Activated T-cell treated with anti-CD3 and anti-CD28 coated beads, Interleukin-2, amount 50 U/mL, for 72 hours (primary cell): ENCODE measurements around the gene FAM9C. TPM values are rescaled to one million over a fixed set of nuclear protein-coding genes. Genes with fewer than 3 reads are reported as not detected.
A peak's percentile ranks its signal among the peaks of the same experiment; 100 is the strongest.

Experiments
- ATAC-seq, 2 donors: fragments of 150-1000 bp; cut with Tn5 transposase; replicated peaks in 1 of 2; 2 replicates each; pipeline ENCODE4 v1.10.0; 2021; ENCODE audit warnings: moderate library complexity in 2 of 2, mild to moderate bottlenecking in 1 of 2
- DNase-seq, 2 donors: peaks; one replicate each; pipeline ENCODE4 v3.0.0; 2021 to 2022; ENCODE audit warnings: mixed read lengths in 1 of 2
- H3K27ac Mint-ChIP-seq: one replicate; pipeline ENCODE4 v1.8.0; 2022; ENCODE audit warnings: mild to moderate bottlenecking, moderate library complexity, mixed read lengths
- H3K27me3 Mint-ChIP-seq: one replicate; pipeline ENCODE4 v1.8.0; 2022; ENCODE audit warnings: low read depth, mixed read lengths
- H3K36me3 Mint-ChIP-seq, 2 donors: one replicate each; pipeline ENCODE4 v1.8.0; 2022; ENCODE audit warnings: mixed read lengths in 2 of 2, mild to moderate bottlenecking in 1 of 2; ENCODE audit not compliant: insufficient read depth in 2 of 2
- H3K4me1 Mint-ChIP-seq: one replicate; pipeline ENCODE4 v1.8.0; 2022; ENCODE audit warnings: low read depth, mixed read lengths
- H3K4me3 Mint-ChIP-seq, 2 donors: one replicate each; pipeline ENCODE4 v1.8.0; 2022; ENCODE audit warnings: mild to moderate bottlenecking in 2 of 2, mixed read lengths in 2 of 2, moderate library complexity in 2 of 2
- H3K9me3 Mint-ChIP-seq, 2 donors: one replicate each; pipeline ENCODE4 v1.8.0; 2022; ENCODE audit warnings: mixed read lengths in 2 of 2
- total RNA-seq, 2 donors: library from RNA; stranded (reverse); gene quantifications; one replicate each; pipeline ENCODE4 v1.2.3, GENCODE V29; 2022

Gene FAM9C
- total RNA-seq, 2 donors from 2014 or later: 0.09 TPM; not detected in 1

- Mint-ChIP-seq H3K4me3 (peak overlapping the region in 1 of 2 donors; percentile 46), H3K4me1 (peaks cover 76% of the 10 kb centered on the region), H3K27ac (peak overlapping the region; percentile 24), H3K9me3 (peaks cover 0 to 2% of the 10 kb centered on the region in 2 donors), H3K27me3 (peaks cover 24% of the 10 kb centered on the region), H3K36me3 (peaks cover 0 to 4% of the 10 kb centered on the region in 2 donors)
- DNase-seq (no peak), ATAC-seq (no peak)
These were observed 36.8 kb downstream of the FAM9C start for GRCh38 chrX:13007519-13008188.

- DNase-seq (no peak), ATAC-seq (peak; percentile 63 to 68)
- Mint-ChIP-seq H3K36me3 (peaks cover 0 to 1% of the 10 kb centered on the region in 2 donors), H3K4me3 (peak overlapping the region; percentile 75 to 94), H3K27ac (peak overlapping the region; percentile 99), H3K27me3 (peaks cover 11% of the 10 kb centered on the region), H3K4me1 (peaks cover 76% of the 10 kb centered on the region), H3K9me3 (no peaks in the 10 kb centered on the region)
These were observed 38.6 kb downstream of the FAM9C start for GRCh38 chrX:13005661-13006473.

- peaks cover 90% of the 10 kb centered on the region for H3K4me1 Mint-ChIP-seq
- peaks cover 0 to 1% of the 10 kb centered on the region in 2 donors for H3K36me3 Mint-ChIP-seq
- H3K9me3 Mint-ChIP-seq: no peaks in the 10 kb centered on the region
- H3K27me3 Mint-ChIP-seq: no peaks in the 10 kb centered on the region
- DNase-seq: peak in 1 of 2 donors; percentile 51
- ATAC-seq: peak; percentile 56 to 59
- H3K4me3 Mint-ChIP-seq: peak overlapping the region; percentile 29 to 53
- H3K27ac Mint-ChIP-seq: peak overlapping the region; percentile 72
These were observed 42.3 kb downstream of the FAM9C start for GRCh38 chrX:13001961-13002671.

GRCh38 chrX:13001097-13001496, 43.3 kb downstream of the FAM9C start:
- Mint-ChIP-seq H3K9me3 (no peaks in the 10 kb centered on the region), H3K36me3 (peaks cover 0 to 1% of the 10 kb centered on the region in 2 donors), H3K4me3 (peak overlapping the region; percentile 64 to 83), H3K27me3 (no peaks in the 10 kb centered on the region), H3K4me1 (peaks cover 90% of the 10 kb centered on the region), H3K27ac (peak overlapping the region; percentile 90)
- ATAC-seq (no peak), DNase-seq (no peak)

- Mint-ChIP-seq H3K9me3 (no peaks in the 10 kb centered on the region), H3K27ac (peak overlapping the region; percentile 90), H3K4me3 (peak overlapping the region; percentile 66 to 83), H3K36me3 (no peaks in the 10 kb centered on the region), H3K4me1 (peaks cover 86% of the 10 kb centered on the region), H3K27me3 (no peaks in the 10 kb centered on the region)
- peak; percentile 33 to 34 for ATAC-seq
- DNase-seq: peak in 1 of 2 donors; percentile 51
These were observed 44.1 kb downstream of the FAM9C start for GRCh38 chrX:13000301-13000811.

- H3K36me3 Mint-ChIP-seq: no peaks in the 10 kb centered on the region
- H3K9me3 Mint-ChIP-seq: no peaks in the 10 kb centered on the region
- peak overlapping the region; percentile 90 for H3K27ac Mint-ChIP-seq
- DNase-seq (peak; percentile 59 to 78), ATAC-seq (peak; percentile 63 to 70)
- H3K27me3 Mint-ChIP-seq: no peaks in the 10 kb centered on the region
- peaks cover 77% of the 10 kb centered on the region for H3K4me1 Mint-ChIP-seq
- H3K4me3 Mint-ChIP-seq: peak overlapping the region; percentile 66 to 83
These were observed 45.0 kb downstream of the FAM9C start for GRCh38 chrX:12999422-12999821.

GRCh38 chrX:12997906-12998687, 46.3 kb downstream of the FAM9C start:
- DNase-seq (peak in 1 of 2 donors; percentile 36), ATAC-seq (peak; percentile 24 to 26)
- H3K36me3 Mint-ChIP-seq: no peaks in the 10 kb centered on the region
- peaks cover 8% of the 10 kb centered on the region for H3K27me3 Mint-ChIP-seq
- H3K27ac Mint-ChIP-seq: peak overlapping the region; percentile 99
- peak overlapping the region; percentile 51 to 93 for H3K4me3 Mint-ChIP-seq
- H3K4me1 Mint-ChIP-seq: peaks cover 77% of the 10 kb centered on the region
- no peaks in the 10 kb centered on the region for H3K9me3 Mint-ChIP-seq

- H3K4me3 Mint-ChIP-seq: peak overlapping the region in 1 of 2 donors; percentile 50
- ATAC-seq: no peak
- H3K36me3 Mint-ChIP-seq: no peaks in the 10 kb centered on the region
- no peak for DNase-seq
- peak overlapping the region; percentile 41 for H3K27ac Mint-ChIP-seq
- peaks cover 8% of the 10 kb centered on the region for H3K27me3 Mint-ChIP-seq
- H3K9me3 Mint-ChIP-seq: no peaks in the 10 kb centered on the region
- H3K4me1 Mint-ChIP-seq: peaks cover 74% of the 10 kb centered on the region
These were observed 47.4 kb downstream of the FAM9C start for GRCh38 chrX:12996934-12997435.

GRCh38 chrX:12994321-12994720, 50.1 kb downstream of the FAM9C start:
- ATAC-seq: no peak

GRCh38 chrX:12993826-12994225, 50.6 kb downstream of the FAM9C start:
- Mint-ChIP-seq H3K4me3 (no peak overlapping the region), H3K4me1 (peaks cover 63% of the 10 kb centered on the region), H3K36me3 (no peaks in the 10 kb centered on the region), H3K27ac (peak overlapping the region; percentile 33), H3K9me3 (no peaks in the 10 kb centered on the region), H3K27me3 (peaks cover 14% of the 10 kb centered on the region)
- ATAC-seq (no peak), DNase-seq (no peak)

More at GRCh38 chrX:12994321-12994720, 50.1 kb downstream of the FAM9C start:
- Mint-ChIP-seq H3K9me3 (no peaks in the 10 kb centered on the region), H3K27ac (no peak overlapping the region), H3K27me3 (peaks cover 14% of the 10 kb centered on the region), H3K4me1 (peaks cover 68% of the 10 kb centered on the region), H3K4me3 (no peak overlapping the region), H3K36me3 (no peaks in the 10 kb centered on the region)
- no peak for DNase-seq

GRCh38 chrX:12992544-12993118, 51.8 kb downstream of the FAM9C start:
- H3K9me3 Mint-ChIP-seq: no peaks in the 10 kb centered on the region
- H3K4me1 Mint-ChIP-seq: peaks cover 61% of the 10 kb centered on the region
- peaks cover 14% of the 10 kb centered on the region for H3K27me3 Mint-ChIP-seq
- ATAC-seq: no peak
- H3K4me3 Mint-ChIP-seq: no peak overlapping the region
- no peak for DNase-seq
- H3K36me3 Mint-ChIP-seq: no peaks in the 10 kb centered on the region
- no peak overlapping the region for H3K27ac Mint-ChIP-seq

GRCh38 chrX:12991575-12991974, 52.8 kb downstream of the FAM9C start:
- Mint-ChIP-seq H3K4me3 (peak overlapping the region in 1 of 2 donors; percentile 39), H3K9me3 (no peaks in the 10 kb centered on the region), H3K27me3 (peaks cover 20% of the 10 kb centered on the region), H3K27ac (no peak overlapping the region), H3K4me1 (peaks cover 61% of the 10 kb centered on the region), H3K36me3 (no peaks in the 10 kb centered on the region)
- ATAC-seq (no peak), DNase-seq (no peak)
